T-cell (primary cell): Measurements from ENCODE around the gene AGAP1. TPM values are rescaled to one million over a fixed set of nuclear protein-coding genes. Genes with fewer than 3 reads are reported as not detected.
A peak's percentile ranks its signal among the peaks of the same experiment; 100 is the strongest.

Experiments
- ATAC-seq, 4 experiments: fragments of 200-7000 bp in 3 of 4; fragments of 150-1000 bp in 1 of 4; cut with Tn5 transposase; replicated peaks in 1 of 4; 1 replicate in 3 of 4; 2 replicates in 1 of 4; pipeline ENCODE4 v1.10.0; 2021; ENCODE audit warnings: moderate library complexity in 3 of 4, mild to moderate bottlenecking in 2 of 4, moderate number of reproducible peaks in 1 of 4
- CTCF ChIA-PET, 2 donors: fragments of 300-600 bp; sonication (Branson Sonifier 250); formaldehyde crosslinking; loops; one replicate each; lab custom pipeline; 2022; ENCODE audit warnings: antibody characterized with exemption in 2 of 2; lab: Charles Lee
- POLR2A ChIA-PET, 2 donors: fragments of 300-600 bp; sonication (Branson Sonifier 250); formaldehyde crosslinking; loops; one replicate each; lab custom pipeline; 2022; ENCODE audit warnings: antibody characterized with exemption in 2 of 2; lab: Charles Lee
- DNase-seq, 35 experiments: peaks; one replicate each; pipeline versions ENCODE4 v3.0.0 to v3.0.0-alpha.2; 2013 to 2023
- H3K27ac ChIP-seq: one replicate; pipeline ENCODE4 v1.5.1; 2013; ENCODE audit warnings: low read length
- H3K27me3 ChIP-seq, 2 experiments: replicated peaks in 1 of 2; 1 replicate in 1 of 2; 2 replicates in 1 of 2; pipeline versions ENCODE4 v1.6.1 to v1.7.0; 2013; ENCODE audit warnings: low read length in 1 of 2, mixed read lengths in 1 of 2; ENCODE audit not compliant: control insufficient read depth in 2 of 2, insufficient read depth in 2 of 2; ENCODE audit errors: extremely low read depth in 1 of 2
- H3K36me3 ChIP-seq, 2 donors: 1 replicate in 1 of 2; 2 replicates in 1 of 2; pipeline versions ENCODE4 v1.6.1 to v1.7.0; 2013; ENCODE audit warnings: low read length in 1 of 2; ENCODE audit not compliant: control insufficient read depth in 2 of 2, insufficient read depth in 1 of 2; ENCODE audit errors: extremely low read depth in 1 of 2
- H3K4me1 ChIP-seq, 2 experiments: 1 replicate in 1 of 2; 2 replicates in 1 of 2; pipeline versions ENCODE4 v1.6.1 to v1.7.0; 2013; ENCODE audit warnings: low read length in 2 of 2, mixed read lengths in 1 of 2; ENCODE audit not compliant: insufficient read depth in 2 of 2, control insufficient read depth in 1 of 2; ENCODE audit errors: extremely low read depth in 1 of 2
- H3K4me3 ChIP-seq, 2 donors: 1 replicate in 1 of 2; 2 replicates in 1 of 2; pipeline versions ENCODE4 v1.5.1 to v1.7.0; 2013; ENCODE audit warnings: mild to moderate bottlenecking in 2 of 2, low read length in 1 of 2, moderate library complexity in 1 of 2; ENCODE audit not compliant: control insufficient read depth in 1 of 2; ENCODE audit errors: extremely low read depth in 1 of 2
- H3K9me3 ChIP-seq: 2 replicates; pipeline ENCODE4 v1.7.0; 2013
- H3K27ac Mint-ChIP-seq, 2 donors: one replicate each; pipeline ENCODE4 v1.8.0; 2020 to 2021; ENCODE audit warnings: mild to moderate bottlenecking in 2 of 2, mixed read lengths in 2 of 2
- H3K27me3 Mint-ChIP-seq, 2 donors: one replicate each; pipeline ENCODE4 v1.8.0; 2021 to 2022; ENCODE audit warnings: mixed read lengths in 2 of 2
- H3K36me3 Mint-ChIP-seq: one replicate; pipeline ENCODE4 v1.8.0; 2021; ENCODE audit warnings: mixed read lengths
- H3K4me1 Mint-ChIP-seq, 3 donors: one replicate each; pipeline ENCODE4 v1.8.0; 2020 to 2022; ENCODE audit warnings: mixed read lengths in 3 of 3, mild to moderate bottlenecking in 1 of 3
- H3K4me3 Mint-ChIP-seq, 3 donors: one replicate each; pipeline ENCODE4 v1.8.0; 2020 to 2022; ENCODE audit warnings: mild to moderate bottlenecking in 3 of 3, mixed read lengths in 3 of 3, moderate library complexity in 3 of 3
- H3K9me3 Mint-ChIP-seq, 3 donors: one replicate each; pipeline ENCODE4 v1.8.0; 2020 to 2022; ENCODE audit warnings: mixed read lengths in 3 of 3
- WGBS: methylation state at CpG from one replicate; pipeline ENCODE4 v1.1.5; 2013; ENCODE audit warnings: missing lambda C conversion rate; ENCODE audit not compliant: insufficient coverage; 5-methylcytosine and 5-hydroxymethylcytosine counted together
- total RNA-seq, 35 experiments: library from RNA in 6 of 35; stranded (reverse) in 6 of 35; fragments of 120-200 nt in 1 of 35; gene quantifications; one replicate each; pipeline versions ENCODE4 v1.2.1 to v1.2.4 and lab custom pipeline; 2013 to 2026

Gene AGAP1
- total RNA-seq, 5 donors from 2014 or later (not counting 1 experiment from before 2014, with no cell fraction given): 3.9 to 15.6 (median 5.2) TPM

- DNase-seq (peak in 1 of 35 experiments; percentile 2), ATAC-seq (peak in 1 of 4 experiments; percentile 15)
- Mint-ChIP-seq H3K27ac (no peak overlapping the region), H3K36me3 (no peaks in the 10 kb centered on the region), H3K9me3 (peaks cover 0 to 10% (median 4%) of the 10 kb centered on the region in 3 donors), H3K27me3 (peaks cover 13 to 16% of the 10 kb centered on the region in 2 donors), H3K4me3 (no peak overlapping the region), H3K4me1 (no peaks in the 10 kb centered on the region)
- Histone ChIP-seq H3K9me3 (no peaks in the 10 kb centered on the region), H3K36me3 (no peaks in the 10 kb centered on the region), H3K27ac (no peak overlapping the region), H3K4me1 (no peaks in the 10 kb centered on the region), H3K27me3 (peaks cover 0 to 8% of the 10 kb centered on the region in 2 experiments), H3K4me3 (no peak overlapping the region)
- POLR2A ChIA-PET: no interaction called here
- 80% methylated on average over 5 of the region's 10 CpGs for WGBS
- CTCF ChIA-PET: no interaction called here
These were observed 417.9 kb downstream of the AGAP1 start for GRCh38 chr2:235911633-235912233.

- CTCF ChIA-PET: no interaction called here
- no peaks in the 10 kb centered on the region for H3K4me1 Mint-ChIP-seq
These were observed 420.9 kb downstream of the AGAP1 start for GRCh38 chr2:235914756-235915155.

GRCh38 chr2:235917506-235917905 lies 423.7 kb downstream of the AGAP1 start:
- Mint-ChIP-seq H3K27ac (no peak overlapping the region), H3K27me3 (peaks cover 10 to 15% of the 10 kb centered on the region in 2 donors), H3K36me3 (no peaks in the 10 kb centered on the region), H3K4me1 (no peaks in the 10 kb centered on the region), H3K9me3 (peaks cover 0 to 10% (median 4%) of the 10 kb centered on the region in 3 donors), H3K4me3 (no peak overlapping the region)
- ATAC-seq: no peak
- Histone ChIP-seq H3K27me3 (peaks cover 0 to 5% of the 10 kb centered on the region in 2 experiments), H3K4me1 (no peaks in the 10 kb centered on the region), H3K4me3 (no peak overlapping the region), H3K9me3 (no peaks in the 10 kb centered on the region), H3K36me3 (no peaks in the 10 kb centered on the region), H3K27ac (no peak overlapping the region)
- CTCF ChIA-PET: no interaction called here
- DNase-seq: no peak
- WGBS: 84% methylated on average over 11 of the region's 19 CpGs
- POLR2A ChIA-PET: interaction anchor here in 1 of 2 donors (0.6 kb wide), 1 partner anchor 35 kb away, joined by 8 read pairs; no protein-coding TSS in a partner anchor

More at GRCh38 chr2:235914756-235915155, 420.9 kb downstream of the AGAP1 start:
- Mint-ChIP-seq H3K27me3 (peaks cover 10 to 13% of the 10 kb centered on the region in 2 donors), H3K9me3 (peaks cover 0 to 10% (median 4%) of the 10 kb centered on the region in 3 donors), H3K36me3 (no peaks in the 10 kb centered on the region), H3K4me3 (no peak overlapping the region), H3K27ac (no peak overlapping the region)
- H3K27me3 ChIP-seq: peaks cover 0 to 5% of the 10 kb centered on the region in 2 experiments
- no peaks in the 10 kb centered on the region for H3K36me3 ChIP-seq
- WGBS: no CpG with 5 or more reads among the region's 9 CpGs
- no peak overlapping the region for H3K27ac ChIP-seq
- DNase-seq: peak in 1 of 35 experiments; percentile 2
- POLR2A ChIA-PET: no interaction called here
- ATAC-seq: no peak
- no peaks in the 10 kb centered on the region for H3K9me3 ChIP-seq
- H3K4me3 ChIP-seq: no peak overlapping the region
- no peaks in the 10 kb centered on the region for H3K4me1 ChIP-seq

GRCh38 chr2:235918876-235919275 lies 425.0 kb downstream of the AGAP1 start:
- no peaks in the 10 kb centered on the region for H3K4me1 ChIP-seq
- Mint-ChIP-seq H3K4me1 (no peaks in the 10 kb centered on the region), H3K36me3 (no peaks in the 10 kb centered on the region), H3K9me3 (peaks cover 0 to 10% (median 4%) of the 10 kb centered on the region in 3 donors), H3K27me3 (peaks cover 9 to 13% of the 10 kb centered on the region in 2 donors), H3K27ac (no peak overlapping the region), H3K4me3 (no peak overlapping the region)
- H3K36me3 ChIP-seq: no peaks in the 10 kb centered on the region
- 84% methylated on average over 5 of the region's 8 CpGs for WGBS
- ChIA-PET POLR2A (no interaction called here), CTCF (no interaction called here)
- H3K27me3 ChIP-seq: peaks cover 0 to 5% of the 10 kb centered on the region in 2 experiments
- ATAC-seq (no peak), DNase-seq (no peak)
- H3K9me3 ChIP-seq: no peaks in the 10 kb centered on the region
- no peak overlapping the region for H3K4me3 ChIP-seq
- H3K27ac ChIP-seq: no peak overlapping the region

GRCh38 chr2:235920216-235920865 lies 426.5 kb downstream of the AGAP1 start:
- Mint-ChIP-seq H3K27me3 (peaks cover 3 to 9% of the 10 kb centered on the region in 2 donors), H3K4me1 (no peaks in the 10 kb centered on the region), H3K27ac (no peak overlapping the region), H3K4me3 (no peak overlapping the region), H3K9me3 (peaks cover 0 to 7% (median 4%) of the 10 kb centered on the region in 3 donors), H3K36me3 (no peaks in the 10 kb centered on the region)
- Histone ChIP-seq H3K4me3 (no peak overlapping the region), H3K27me3 (no peaks in the 10 kb centered on the region), H3K9me3 (no peaks in the 10 kb centered on the region), H3K36me3 (no peaks in the 10 kb centered on the region), H3K4me1 (no peaks in the 10 kb centered on the region), H3K27ac (no peak overlapping the region)
- no CpG with 5 or more reads among the region's 7 CpGs for WGBS
- ATAC-seq (no peak), DNase-seq (no peak)
- ChIA-PET CTCF (no interaction called here), POLR2A (no interaction called here)

- Histone ChIP-seq H3K27me3 (no peaks in the 10 kb centered on the region), H3K9me3 (no peaks in the 10 kb centered on the region), H3K27ac (no peak overlapping the region), H3K4me3 (no peak overlapping the region), H3K4me1 (no peaks in the 10 kb centered on the region), H3K36me3 (no peaks in the 10 kb centered on the region)
- Mint-ChIP-seq H3K9me3 (no peaks in the 10 kb centered on the region), H3K27ac (no peak overlapping the region), H3K27me3 (peaks cover 3 to 11% of the 10 kb centered on the region in 2 donors), H3K4me1 (no peaks in the 10 kb centered on the region), H3K4me3 (no peak overlapping the region), H3K36me3 (no peaks in the 10 kb centered on the region)
- ChIA-PET POLR2A (no interaction called here), CTCF (interaction anchor here in 1 of 2 donors (0.6 kb wide), 1 partner anchor 42 kb away, joined by 3 read pairs; no protein-coding TSS in a partner anchor)
- ATAC-seq (no peak), DNase-seq (peak in 1 of 35 experiments; percentile 11)
- 94% methylated on average over 7 of the region's 15 CpGs for WGBS
These were observed 427.8 kb downstream of the AGAP1 start for GRCh38 chr2:235921508-235922191.
